GM18907 (cell line): Measurements from ENCODE around the gene NUPR1.
"Not testable (repeated sequence)": the region's sequence is repeated elsewhere in the genome, so short reads cannot be mapped to it uniquely, and the experiment has no call there.

ENCODE experiments used
- ATAC-seq: cut with Tn5 transposase; IDR thresholded peaks from one replicate; pipeline ENCODE4 v1.9.1; 2021; ENCODE audit warnings: mild to moderate bottlenecking, moderate library complexity; ENCODE audit not compliant: unreplicated experiment

NUPR1 gene, protein sequence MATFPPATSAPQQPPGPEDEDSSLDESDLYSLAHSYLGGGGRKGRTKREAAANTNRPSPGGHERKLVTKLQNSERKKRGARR

DNA sequence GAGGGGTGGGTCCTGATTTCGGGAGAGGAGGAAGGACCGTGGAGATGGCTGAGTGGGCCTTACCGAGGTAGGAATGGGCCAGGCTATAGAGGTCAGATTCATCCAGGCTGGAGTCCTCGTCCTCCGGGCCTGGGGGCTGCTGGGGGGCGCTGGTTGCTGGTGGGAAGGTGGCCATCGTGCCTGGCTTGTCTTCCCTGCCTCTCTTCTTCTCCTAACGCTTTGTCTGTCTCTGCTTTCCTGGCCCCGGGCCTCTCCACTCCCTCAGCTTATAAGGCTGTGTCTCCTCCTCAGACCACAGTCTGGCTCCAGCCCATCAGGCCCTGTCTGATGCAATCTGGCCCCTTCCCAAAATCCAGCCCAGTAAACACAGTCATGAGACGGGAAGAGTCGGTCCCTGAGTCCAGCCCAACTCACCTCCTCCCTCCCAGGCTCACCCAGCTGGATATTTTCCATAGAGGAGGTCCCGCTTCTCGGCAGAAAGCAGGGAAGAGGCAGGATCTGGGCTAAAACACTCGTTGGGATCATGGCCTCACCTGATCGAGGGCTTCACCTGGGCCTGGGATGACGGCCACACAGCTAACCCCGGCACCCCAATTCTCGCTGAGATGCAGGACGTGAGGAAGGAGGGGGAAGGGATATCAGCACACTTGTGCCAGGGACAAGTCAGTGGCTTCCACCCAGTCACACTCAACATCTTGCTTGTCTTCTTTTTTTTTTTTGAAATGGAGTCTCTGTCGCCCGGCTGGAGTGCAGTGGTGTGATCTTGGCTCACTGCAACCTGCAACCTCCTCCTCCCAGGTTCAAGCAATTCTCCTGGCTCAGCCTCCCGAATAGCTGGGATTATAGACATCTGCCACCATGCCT, at the start of gene NUPR1:
Gene NUPR1, minus strand, starts transcription at position 242 of the 864 bp plus-strand sequence. Its CDS starts 67 bp downstream, at position 175.
- no peak for ATAC-seq

DNA sequence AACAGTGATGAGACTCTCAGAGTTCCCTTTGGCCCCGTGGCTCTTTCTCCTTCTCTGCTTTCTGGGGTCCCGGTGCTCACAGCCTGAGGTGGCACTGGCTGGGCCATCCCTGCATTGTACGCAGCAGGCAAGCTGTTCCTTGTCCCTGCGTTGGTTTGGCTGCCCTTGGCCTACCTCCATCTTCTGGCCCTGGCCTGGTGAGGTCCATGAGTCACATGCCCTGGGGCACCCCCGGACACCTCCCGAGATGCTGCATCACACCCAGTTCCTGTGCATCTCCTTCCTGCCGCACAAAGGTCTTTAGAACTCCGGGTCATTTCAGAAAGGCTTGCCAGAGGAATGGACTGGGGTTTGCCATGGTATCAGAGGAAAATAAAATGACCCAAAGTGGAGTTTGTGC, 48.6 kb upstream of the NUPR1 start:
- ATAC-seq = no peak

DNA sequence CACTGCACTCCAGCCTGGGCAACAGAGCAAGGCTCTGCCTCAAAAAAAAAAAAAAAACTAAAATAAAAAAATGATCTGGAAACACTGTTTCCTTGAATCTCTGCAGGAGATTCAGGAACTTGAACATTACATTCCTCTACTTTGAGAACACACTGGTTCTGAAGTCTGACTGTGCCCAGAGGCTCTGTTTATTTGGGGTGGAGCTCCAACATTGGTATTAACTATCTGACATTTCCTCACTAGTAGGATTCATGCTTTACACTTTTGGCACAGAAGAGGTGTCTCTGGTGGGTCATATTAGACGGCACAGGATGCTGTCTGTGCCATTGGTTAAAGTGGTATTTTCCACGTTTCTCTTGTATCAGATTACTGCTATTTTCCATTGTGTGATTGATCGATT, 47.7 kb upstream of the NUPR1 start:
- no peak for ATAC-seq

DNA sequence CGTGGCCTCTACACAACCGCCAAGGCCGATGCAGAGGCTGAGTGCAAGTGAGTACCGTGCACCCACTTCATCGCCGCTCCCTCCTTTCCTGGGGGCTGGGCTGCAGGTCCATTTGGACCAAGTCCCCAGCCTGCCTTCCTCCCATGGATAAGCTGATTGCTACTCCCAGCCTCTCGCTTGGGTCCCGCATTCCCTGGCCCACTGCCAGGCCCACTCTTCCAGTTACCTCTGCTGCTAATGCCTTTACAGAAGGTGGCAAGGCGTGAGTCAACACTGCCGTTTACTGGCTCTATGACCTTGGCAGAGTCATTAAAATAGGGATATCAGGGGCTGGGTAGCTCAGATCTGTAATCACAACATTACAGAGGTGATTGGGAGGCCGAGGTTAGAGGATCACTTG, 46.9 kb upstream of the NUPR1 start:
- ATAC-seq = no peak

DNA sequence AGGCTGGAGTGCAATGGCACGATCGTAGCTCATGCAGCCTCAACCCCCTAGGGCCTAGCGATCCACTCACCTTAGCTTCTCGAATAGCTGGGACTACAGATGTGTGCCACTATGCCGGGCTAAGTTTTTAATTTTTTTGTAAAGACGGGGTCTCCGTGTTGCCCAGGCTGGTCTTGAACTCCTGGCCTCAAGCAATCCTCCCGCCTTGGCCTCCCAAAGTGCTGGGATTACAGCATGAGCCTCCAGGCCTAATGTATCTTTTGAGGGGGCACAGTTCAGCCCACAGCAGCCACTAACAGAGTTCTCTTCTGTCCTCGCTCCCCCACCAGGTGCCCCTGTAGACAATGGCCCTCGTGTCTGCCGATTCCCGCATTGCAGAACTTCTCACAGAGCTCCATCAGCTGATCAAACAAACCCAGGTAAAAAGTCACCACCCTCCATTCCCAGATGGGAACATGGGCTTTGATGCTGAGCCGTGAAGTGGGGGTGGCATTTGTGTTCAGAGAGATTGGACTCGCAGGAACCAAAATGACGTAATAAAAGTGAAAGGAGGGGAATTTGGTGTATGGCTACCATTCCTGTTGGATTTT, 42.0 kb upstream of the NUPR1 start:
- no peak for ATAC-seq

DNA sequence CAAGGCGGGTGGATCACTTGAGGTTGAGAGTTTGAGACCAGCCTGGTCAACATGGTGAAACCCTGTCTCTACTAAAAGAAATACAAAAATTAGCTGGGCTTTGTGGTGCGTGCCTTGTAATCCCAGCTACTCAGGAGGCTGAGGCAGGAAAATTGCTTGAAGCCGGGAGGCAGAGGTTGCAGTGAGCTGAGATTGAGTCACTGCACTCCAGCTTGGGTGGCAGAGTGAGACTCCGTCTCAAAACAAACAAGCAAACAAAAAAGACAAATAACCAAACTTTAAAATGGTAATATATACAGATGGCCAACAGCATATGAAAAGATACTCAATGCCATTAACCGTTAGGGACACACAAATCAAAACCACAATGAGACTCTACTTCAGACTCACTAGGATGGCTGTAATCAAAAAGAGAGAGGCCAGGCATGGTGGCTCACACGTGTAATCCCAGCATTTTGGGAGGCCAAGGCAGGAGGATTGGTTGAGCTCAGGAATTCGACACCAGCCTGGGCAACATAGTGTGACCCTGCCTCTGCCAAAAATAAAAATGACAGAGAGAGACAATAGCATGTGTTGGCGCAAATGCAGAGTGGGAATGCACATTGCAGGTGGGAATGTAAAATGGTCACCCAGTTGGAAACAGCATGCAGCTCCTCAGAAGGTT, 36.8 kb upstream of the NUPR1 start:
- ATAC-seq = no peak

DNA sequence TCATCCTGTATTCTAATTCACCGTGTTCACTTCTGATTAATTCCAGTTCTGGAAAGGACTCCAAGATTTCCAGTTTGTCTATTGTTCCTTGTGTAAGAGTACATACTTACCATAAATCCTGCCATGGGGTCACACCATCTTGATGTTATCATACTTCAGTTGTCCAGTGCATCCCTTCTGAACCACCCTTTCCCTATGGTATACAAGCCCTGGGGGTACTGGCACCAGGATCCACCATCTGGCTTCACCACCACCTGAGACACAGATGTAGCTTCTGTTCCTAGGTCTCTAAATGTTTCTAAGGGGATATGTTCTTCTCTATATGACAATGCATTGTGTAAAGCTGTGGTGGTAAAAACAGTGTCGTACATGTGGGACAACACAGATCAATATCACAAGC, 36.2 kb upstream of the NUPR1 start:
- ATAC-seq = no peak

DNA sequence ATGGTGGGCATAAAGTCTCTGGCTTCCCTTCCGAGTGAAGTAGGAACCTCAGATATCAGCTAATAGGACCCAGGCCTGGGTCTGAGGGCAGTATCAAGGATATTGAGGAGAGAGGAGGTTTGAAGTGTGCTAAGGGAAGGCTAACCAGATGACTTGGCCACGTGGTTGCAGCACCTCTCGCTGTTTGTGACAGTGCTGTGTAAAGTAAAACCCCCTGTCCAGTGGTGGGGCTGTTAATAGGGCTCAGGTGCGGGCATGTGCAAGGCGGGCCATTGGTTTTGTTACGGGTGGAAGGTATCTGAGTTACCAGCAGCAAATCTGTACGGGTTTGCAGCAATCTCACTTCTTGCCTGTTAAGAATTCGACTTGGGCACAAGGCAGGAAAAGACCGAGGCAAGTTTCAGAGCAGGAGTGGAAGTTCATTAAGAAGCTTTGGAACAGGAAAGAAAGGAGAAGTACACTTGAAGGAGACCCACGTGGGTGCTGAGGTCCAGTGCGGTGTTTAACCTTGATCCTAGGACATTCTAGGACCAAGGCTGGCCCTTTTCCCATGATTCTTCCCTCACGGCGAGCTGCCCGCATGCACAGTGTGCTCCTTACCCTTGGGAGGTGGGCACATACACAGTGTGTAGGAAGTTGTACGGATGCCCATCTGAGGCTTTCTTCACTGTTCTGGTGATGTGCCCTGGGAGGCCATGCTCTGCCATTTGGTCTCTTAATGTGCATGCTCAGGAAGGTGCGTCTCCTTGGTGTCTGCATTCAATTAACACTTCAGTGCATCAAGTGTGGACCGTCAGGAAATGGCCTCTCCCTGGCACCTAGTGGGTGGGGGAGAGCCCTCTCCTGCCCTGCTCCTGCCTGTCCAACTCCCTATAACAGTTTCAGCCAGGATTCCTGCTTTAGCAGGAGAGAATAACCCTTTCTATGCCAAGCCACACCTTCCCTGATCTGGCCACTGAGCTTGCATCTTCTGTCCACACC, 35.3 kb upstream of the NUPR1 start:
- ATAC-seq = no peak

DNA sequence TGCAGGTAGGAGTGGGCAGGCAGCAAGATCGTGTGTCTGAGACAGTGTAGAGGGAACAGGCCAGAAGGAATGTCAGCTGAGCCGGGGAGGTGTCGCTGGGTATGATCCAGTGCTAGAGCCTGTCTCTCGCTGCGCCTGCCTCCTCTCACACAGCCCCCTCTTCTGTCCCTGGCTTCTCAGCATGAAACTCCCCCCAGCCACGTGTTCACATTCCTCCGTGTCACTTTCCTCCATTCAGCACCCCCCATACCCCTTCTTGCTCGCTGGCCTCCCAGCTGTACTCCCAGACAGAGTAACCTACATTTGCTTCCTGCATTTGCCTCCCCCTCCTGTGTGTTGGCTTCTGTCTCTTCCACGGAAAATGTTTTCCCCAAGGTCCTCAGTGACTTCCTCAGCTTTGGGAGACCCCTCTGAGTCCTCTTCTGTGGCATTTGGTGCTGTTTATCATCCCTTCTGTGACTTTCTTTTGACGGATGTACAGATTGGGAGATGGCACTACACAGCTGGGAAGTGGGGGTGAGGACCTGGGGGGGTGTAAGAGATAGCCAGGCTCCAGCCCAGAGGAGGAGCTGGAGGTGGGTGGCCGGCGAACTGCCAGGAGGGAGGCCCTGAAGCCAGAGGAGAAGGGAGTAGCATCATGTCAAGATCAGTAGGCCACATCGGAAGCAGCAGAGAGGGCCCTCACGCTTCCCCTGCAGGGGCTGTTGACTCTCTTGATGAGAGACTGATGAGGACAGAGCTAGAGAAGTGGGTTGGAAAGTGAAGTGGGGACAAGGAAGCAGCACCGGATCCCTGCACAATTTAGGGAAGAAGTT, 34.1 kb upstream of the NUPR1 start:
- no peak for ATAC-seq

DNA sequence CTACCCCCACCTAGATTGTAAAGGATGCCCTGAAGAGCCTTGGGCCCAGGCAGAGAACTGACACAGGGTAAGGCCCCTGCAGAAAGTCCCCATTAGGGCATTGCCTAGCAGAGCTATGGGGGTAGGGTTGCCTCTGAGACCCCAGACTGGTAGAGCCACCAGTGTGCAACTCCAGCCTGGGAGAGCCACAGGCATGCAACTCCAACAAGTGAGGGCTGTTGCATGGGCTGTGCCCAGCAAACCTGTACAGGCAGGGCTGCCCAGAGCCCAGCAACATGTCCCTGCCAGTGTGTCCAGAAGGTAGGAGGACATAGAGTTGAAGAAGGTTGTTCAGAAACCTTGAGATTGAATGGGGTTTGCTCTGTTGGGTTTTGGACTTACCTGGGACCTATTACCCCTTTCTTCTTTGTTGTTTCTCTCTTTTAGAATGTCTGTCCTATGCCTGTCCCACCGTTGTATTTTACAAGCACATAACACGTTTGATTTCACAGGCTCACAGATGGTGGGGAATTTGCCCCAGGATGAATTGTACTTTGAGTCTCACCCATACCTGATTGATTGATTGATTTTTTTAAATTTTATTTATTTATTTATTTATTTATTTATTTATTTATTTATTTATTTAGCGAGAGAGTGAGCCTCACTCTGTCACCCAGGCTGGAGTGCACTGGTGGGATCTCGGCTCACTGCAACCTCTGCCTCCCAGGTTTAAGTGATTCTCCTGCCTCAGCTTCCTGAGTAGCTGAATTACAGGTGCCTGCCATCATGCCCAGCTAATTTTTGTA, 31.4 kb upstream of the NUPR1 start:
- no peak for ATAC-seq

DNA sequence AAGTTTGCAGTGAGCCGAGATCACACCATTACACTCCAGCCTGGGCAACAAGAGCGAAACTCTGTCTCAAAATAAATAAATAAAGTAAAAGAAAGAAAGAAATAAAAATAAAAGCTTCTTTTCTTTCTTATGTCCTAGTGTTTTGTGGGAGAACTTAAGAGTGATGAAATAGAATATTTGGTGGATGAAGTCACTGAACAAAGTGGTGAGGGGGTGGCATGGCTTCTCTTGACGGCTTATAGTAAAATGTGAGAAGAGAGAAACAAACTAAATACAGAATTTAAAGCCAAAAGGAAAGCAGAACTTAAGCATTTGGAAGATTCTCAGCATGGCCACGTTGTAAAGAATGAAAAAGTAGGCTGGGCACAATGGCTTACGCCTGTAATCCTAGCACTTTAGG, 30.2 kb upstream of the NUPR1 start:
- no peak for ATAC-seq

DNA sequence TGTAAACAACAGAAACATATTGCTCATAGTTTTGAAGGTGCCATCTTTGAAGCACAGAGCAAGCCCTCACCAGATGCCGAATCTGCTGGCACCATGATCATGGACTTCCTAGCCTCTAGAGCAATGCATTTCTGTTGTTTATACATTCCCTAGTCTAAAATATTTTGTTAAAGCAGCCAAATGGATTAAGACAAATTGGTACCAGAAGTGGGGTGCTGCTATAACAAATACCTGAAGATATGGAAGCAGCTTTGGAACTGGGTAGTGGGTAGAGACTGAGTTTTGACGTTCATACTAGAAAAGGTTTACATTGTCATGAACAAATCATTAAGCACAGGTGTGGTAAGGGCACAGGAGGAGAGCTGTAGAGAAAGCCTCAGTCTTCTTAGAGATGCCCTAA, 28.5 kb upstream of the NUPR1 start:
- ATAC-seq = no peak

DNA sequence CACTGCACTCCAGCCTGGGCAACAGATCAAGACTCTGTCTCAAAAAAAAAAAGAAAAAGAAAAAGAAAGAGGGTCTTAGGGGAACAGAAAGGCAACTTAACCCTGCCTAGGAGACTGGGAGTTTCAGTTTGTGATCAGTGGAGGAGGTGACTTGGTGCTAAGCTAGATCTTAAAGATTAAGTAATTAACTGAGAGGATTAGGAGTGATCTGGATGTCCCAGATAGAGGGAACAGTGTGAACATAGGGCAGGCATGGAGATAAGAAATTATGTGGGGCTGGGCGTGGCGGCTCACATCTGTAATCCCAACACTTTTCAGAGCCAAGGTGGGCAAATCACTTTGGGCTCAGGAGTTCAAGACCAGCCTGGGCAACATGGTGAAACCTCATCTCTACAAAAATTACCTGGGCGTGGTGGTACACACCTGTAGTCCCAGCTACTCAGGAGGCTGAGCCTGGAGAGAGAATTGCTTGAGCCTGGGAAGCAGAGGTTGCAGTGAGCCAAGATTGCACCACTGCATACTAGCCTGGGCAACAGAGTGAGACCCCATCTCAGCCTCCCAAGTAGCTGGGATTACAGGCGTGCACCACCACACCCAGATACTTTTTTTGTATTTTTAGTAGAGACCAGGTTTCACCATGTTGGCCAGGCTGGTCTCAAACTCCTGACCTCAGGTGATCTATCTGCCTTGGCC, 27.6 kb upstream of the NUPR1 start:
- not testable (repeated sequence) for ATAC-seq

DNA sequence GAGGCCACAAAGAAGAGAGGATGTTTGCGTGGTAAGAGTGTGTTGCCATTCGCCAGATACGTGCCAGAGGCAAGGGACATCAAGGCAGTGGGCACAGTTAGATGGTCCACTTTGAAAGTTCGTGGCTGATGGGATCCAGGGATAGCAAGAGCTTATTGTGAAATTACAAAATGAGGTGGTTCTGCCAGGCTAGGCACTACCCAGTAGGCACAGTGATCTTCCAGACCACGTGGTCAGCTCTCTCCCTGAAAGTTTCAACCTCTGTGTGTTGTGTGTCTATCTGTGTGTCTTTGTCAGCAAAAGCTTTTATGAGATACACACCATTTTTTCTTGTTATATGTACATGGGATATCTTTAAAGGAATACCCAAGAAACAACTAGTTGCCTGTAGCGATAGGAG, 24.4 kb upstream of the NUPR1 start:
- no peak for ATAC-seq

DNA sequence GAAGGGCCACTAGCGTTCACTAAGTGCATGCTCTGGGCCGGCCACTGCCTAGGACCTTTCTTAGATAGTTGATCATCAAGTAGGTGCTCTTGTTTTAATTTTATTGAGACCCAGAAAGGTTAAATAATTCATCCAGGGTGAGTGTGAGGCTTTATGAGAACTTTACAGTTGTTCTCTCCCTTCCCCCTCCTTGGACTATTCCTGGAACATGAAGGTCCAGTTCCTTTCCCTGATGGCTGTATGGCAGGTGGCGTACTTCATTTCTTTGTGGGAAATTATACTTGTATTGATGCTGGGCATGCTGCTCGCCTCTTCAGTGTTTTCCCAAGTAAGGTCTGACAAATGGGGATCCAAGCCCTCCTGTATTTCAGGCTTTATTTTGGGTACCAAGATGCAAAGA, 23.4 kb upstream of the NUPR1 start:
- ATAC-seq = no peak

DNA sequence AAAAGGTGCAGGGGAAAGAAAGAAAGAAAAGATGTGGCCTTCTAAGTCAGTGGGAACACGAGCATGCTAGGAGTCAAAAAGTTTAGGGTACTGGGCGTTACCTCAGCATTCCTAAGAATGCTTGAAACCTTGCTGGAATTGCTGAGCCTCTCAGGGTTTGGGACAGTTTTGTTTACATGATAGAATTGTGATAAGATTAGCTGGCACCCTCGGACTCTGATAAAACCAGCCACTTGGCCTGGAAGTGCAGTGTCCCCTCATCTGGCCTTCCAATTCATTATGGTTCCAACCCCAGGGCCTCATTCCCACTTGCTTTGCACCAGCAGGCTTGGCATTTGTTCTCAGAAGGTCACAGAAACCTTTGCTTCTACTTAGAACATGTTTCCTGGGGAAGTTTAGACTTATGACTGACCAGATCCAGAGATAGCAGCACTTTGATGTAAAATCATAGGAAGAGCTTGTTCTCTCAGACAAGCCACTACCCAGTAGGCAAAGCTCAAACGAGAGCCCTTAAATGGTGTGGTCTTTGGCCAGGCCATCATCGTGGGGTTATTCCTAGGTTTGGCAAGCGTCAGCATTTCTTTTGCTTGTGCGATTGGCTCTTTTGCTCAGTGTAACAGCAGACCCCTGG, 22.9 kb upstream of the NUPR1 start:
- no peak for ATAC-seq

DNA sequence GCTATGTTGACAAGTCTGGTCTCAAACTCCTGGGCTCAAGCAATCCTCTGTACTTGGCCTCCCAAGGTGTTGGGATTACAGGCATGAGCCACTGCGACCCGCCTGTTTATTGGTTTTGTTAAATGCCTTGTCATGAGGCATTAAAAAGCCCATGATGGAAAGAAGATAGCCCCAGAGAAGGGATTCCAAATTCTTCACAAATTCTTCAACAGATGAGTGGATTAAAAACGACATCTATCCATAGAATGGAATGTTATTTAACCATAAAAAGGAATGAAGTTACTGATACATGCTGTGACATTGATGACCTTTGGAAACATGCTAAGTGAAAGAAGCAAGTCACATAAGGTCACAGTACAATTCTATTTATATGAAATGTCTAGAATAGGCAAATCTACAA, 19.7 kb upstream of the NUPR1 start:
- no peak for ATAC-seq

DNA sequence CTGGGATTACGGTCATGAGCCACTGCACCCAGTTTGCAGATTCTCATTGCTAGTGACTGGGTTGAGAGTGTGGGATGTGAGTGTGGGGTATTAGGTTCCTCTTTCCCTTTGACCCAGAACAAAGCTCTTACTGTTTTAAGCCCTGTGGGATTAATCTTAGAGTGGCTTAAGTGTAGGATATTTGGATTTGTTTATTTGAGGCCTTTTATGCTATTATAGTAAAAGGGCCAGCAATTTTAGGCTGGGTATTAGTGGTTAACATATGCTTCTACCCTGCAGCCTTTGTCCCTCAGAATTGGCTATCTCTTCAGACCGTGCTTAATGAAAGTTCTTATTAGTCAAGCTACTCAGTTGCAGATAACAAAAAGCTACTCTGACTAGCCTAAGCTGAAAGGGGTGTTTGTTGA, 18.1 kb upstream of the NUPR1 start:
- ATAC-seq = no peak
